Nephron (organoid): ENCODE measurements around the gene STAP1.
A peak's percentile ranks its signal among the peaks of the same experiment; 100 is the strongest.
"Not testable (repeated sequence)": the region's sequence is repeated elsewhere in the genome, so short reads cannot be mapped to it uniquely, and the experiment has no call there.

Experiments
- H3K27ac Mint-ChIP-seq, 3 experiments: 2 replicates each; pipeline ENCODE4 v1.8.0; 2020; ENCODE audit warnings: mixed read lengths in 3 of 3, mild to moderate bottlenecking in 2 of 3, moderate library complexity in 1 of 3
- H3K27me3 Mint-ChIP-seq: 2 replicates; pipeline ENCODE4 v1.8.0; 2021; ENCODE audit warnings: low read depth, mild to moderate bottlenecking, moderate library complexity, mixed read lengths
- H3K36me3 Mint-ChIP-seq: 2 replicates; pipeline ENCODE4 v1.8.0; 2020; ENCODE audit warnings: low read depth, mixed read lengths
- H3K4me1 Mint-ChIP-seq: 2 replicates; pipeline ENCODE4 v1.8.0; 2020; ENCODE audit warnings: mixed read lengths
- H3K4me3 Mint-ChIP-seq, 3 experiments: 2 replicates each; pipeline ENCODE4 v1.8.0; 2020; ENCODE audit warnings: mild to moderate bottlenecking in 3 of 3, mixed read lengths in 3 of 3, moderate library complexity in 2 of 3
- H3K9me3 Mint-ChIP-seq: 2 replicates; pipeline ENCODE4 v1.8.0; 2020; ENCODE audit warnings: mixed read lengths
- CTCF ChIP-seq, 3 experiments: fragments of 200-600 bp; sonication (generic); IDR thresholded peaks; one replicate each; pipeline ENCODE4 v1.5.0; 2021; ENCODE audit warnings: antibody characterized with exemption in 3 of 3; ENCODE audit not compliant: unreplicated experiment in 3 of 3

STAP1 gene

GRCh38 chr4:67558493-67558892 lies at the start of gene STAP1:
TSS of gene STAP1 (plus strand) at chr4:67558727. CDS start at chr4:67558810, 83 bp downstream.
- TF ChIP-seq CTCF (IDR thresholded peaks at IDR 0.05; ENCODE audit: unreplicated experiment in 3 of 3): no peak
- H3K27ac Mint-ChIP-seq: no peak within 1 kb of the TSS
- no peaks in the 10 kb centered on the region for H3K36me3 Mint-ChIP-seq
- no peaks in the 10 kb centered on the region for H3K9me3 Mint-ChIP-seq
- peaks cover 5% of the 10 kb centered on the region for H3K4me1 Mint-ChIP-seq
- no peak within 1 kb of the TSS for H3K4me3 Mint-ChIP-seq
- no peaks in the 10 kb centered on the region for H3K27me3 Mint-ChIP-seq

- Mint-ChIP-seq H3K27ac (no peak overlapping the region), H3K4me3 (no peak overlapping the region), H3K9me3 (no peaks in the 10 kb centered on the region)
These were observed 46.0 kb upstream of the STAP1 start for GRCh38 chr4:67512501-67512900.

GRCh38 chr4:67520141-67520540 lies 38.4 kb upstream of the STAP1 start:
- TF ChIP-seq CTCF (IDR thresholded peaks at IDR 0.05; ENCODE audit: unreplicated experiment in 3 of 3): no peak
- no peaks in the 10 kb centered on the region for H3K4me1 Mint-ChIP-seq
- H3K4me3 Mint-ChIP-seq: no peak overlapping the region
- no peaks in the 10 kb centered on the region for H3K9me3 Mint-ChIP-seq
- H3K36me3 Mint-ChIP-seq: peaks cover 50% of the 10 kb centered on the region
- H3K27me3 Mint-ChIP-seq: no peaks in the 10 kb centered on the region
- H3K27ac Mint-ChIP-seq: no peak overlapping the region

More at GRCh38 chr4:67512501-67512900, 46.0 kb upstream of the STAP1 start:
- no peaks in the 10 kb centered on the region for H3K27me3 Mint-ChIP-seq
- no peak for TF ChIP-seq CTCF (IDR thresholded peaks at IDR 0.05; ENCODE audit: unreplicated experiment in 3 of 3)
- H3K4me1 Mint-ChIP-seq: no peaks in the 10 kb centered on the region
- H3K36me3 Mint-ChIP-seq: peaks cover 61% of the 10 kb centered on the region

- Mint-ChIP-seq H3K36me3 (peaks cover 57% of the 10 kb centered on the region), H3K9me3 (no peaks in the 10 kb centered on the region), H3K27ac (no peak overlapping the region), H3K4me3 (no peak overlapping the region), H3K4me1 (no peaks in the 10 kb centered on the region), H3K27me3 (no peaks in the 10 kb centered on the region)
- no peak for TF ChIP-seq CTCF (IDR thresholded peaks at IDR 0.05; ENCODE audit: unreplicated experiment in 3 of 3)
These were observed 37.0 kb upstream of the STAP1 start for GRCh38 chr4:67521506-67521905.

- no peaks in the 10 kb centered on the region for H3K27me3 Mint-ChIP-seq
- H3K9me3 Mint-ChIP-seq: peaks cover 2% of the 10 kb centered on the region
- H3K36me3 Mint-ChIP-seq: peaks cover 60% of the 10 kb centered on the region
- no peak for TF ChIP-seq CTCF (IDR thresholded peaks at IDR 0.05; ENCODE audit: unreplicated experiment in 3 of 3)
- H3K27ac Mint-ChIP-seq: peak overlapping the region in 1 of 3 experiments; percentile 51
- no peaks in the 10 kb centered on the region for H3K4me1 Mint-ChIP-seq
- no peak overlapping the region for H3K4me3 Mint-ChIP-seq
These were observed 36.3 kb upstream of the STAP1 start for GRCh38 chr4:67522230-67522629.

- TF ChIP-seq CTCF (IDR thresholded peaks at IDR 0.05; ENCODE audit: unreplicated experiment in 3 of 3): no peak
- H3K27ac Mint-ChIP-seq: no peak overlapping the region
- no peaks in the 10 kb centered on the region for H3K27me3 Mint-ChIP-seq
- H3K4me3 Mint-ChIP-seq: no peak overlapping the region
- H3K4me1 Mint-ChIP-seq: no peaks in the 10 kb centered on the region
- peaks cover 2% of the 10 kb centered on the region for H3K9me3 Mint-ChIP-seq
- H3K36me3 Mint-ChIP-seq: peaks cover 65% of the 10 kb centered on the region
These were observed 35.5 kb upstream of the STAP1 start for GRCh38 chr4:67522851-67523671.

- H3K27me3 Mint-ChIP-seq, H3K4me1 Mint-ChIP-seq: not testable (repeated sequence)
These were observed 34.4 kb upstream of the STAP1 start for GRCh38 chr4:67524140-67524539.

More at GRCh38 chr4:67524140-67524539, 34.4 kb upstream of the STAP1 start:
- not testable (repeated sequence) for H3K27ac Mint-ChIP-seq, H3K4me3 Mint-ChIP-seq, H3K9me3 Mint-ChIP-seq
- H3K36me3 Mint-ChIP-seq: peaks cover 66% of the 10 kb centered on the region
